ENCODE measurements around the gene OSMR.

OSMR gene

GRCh38 chr5:38926121-38926520 lies 80.3 kb downstream of the OSMR start:
- DNase-seq (ENCODE audit: low read depth): peak; percentile 84

DNA sequence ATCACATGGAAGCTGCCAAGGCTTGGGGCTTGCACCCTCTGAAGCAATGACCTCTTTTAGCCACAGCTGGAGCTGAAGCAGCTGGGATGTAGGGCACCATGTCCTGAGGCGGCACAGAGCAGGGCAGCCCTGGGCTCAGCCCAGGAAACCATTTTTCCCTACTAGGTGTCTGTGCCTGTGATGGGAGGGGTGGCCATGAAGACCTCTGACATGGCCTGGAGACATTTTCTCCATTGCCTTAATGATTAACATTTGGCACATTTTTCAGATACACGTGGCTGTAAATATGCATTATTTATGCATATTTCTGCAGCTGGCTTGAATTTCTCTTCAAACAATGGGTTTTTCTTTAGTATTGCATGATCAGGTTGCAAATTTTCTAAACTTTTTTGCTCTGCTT lies 81.7 kb downstream of the OSMR start:
- DNase-seq (ENCODE audit: low read depth): no peak

GRCh38 chr5:38929838-38930237 lies 84.0 kb downstream of the OSMR start:
- no peak for DNase-seq (ENCODE audit: low read depth)

- no peak for DNase-seq (ENCODE audit: low read depth)
Observed at GRCh38 chr5:38931731-38932130, 85.9 kb downstream of the OSMR start.

DNA sequence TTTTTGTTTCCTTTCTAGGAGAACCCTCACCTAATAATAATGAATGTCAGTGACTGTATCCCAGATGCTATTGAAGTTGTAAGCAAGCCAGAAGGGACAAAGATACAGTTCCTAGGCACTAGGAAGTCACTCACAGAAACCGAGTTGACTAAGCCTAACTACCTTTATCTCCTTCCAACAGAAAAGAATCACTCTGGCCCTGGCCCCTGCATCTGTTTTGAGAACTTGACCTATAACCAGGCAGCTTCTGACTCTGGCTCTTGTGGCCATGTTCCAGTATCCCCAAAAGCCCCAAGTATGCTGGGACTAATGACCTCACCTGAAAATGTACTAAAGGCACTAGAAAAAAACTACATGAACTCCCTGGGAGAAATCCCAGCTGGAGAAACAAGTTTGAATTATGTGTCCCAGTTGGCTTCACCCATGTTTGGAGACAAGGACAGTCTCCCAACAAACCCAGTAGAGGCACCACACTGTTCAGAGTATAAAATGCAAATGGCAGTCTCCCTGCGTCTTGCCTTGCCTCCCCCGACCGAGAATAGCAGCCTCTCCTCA lies 87.1 kb downstream of the OSMR start:
- DNase-seq (ENCODE audit: low read depth): no peak

- no peak for DNase-seq (ENCODE audit: low read depth)
Observed at GRCh38 chr5:38935437-38935836, 89.6 kb downstream of the OSMR start.

DNA sequence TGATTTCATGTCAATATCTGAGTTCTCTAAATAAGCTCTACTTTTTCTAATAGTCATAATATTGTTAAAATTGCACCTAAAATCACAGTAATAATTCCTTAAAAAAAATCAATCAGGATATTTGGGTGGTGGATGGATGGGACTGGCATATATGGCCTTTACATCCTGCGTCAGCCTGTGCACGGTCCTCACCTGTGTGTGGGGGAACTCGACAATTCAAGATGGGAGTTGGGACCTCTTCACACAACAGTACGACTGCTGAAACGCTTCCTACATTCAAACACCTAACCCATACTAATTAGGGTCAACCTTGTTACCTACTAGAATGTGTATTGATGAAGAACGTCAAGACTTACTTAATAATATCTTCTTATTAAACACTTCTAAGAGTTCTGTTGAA lies 90.5 kb downstream of the OSMR start:
- DNase-seq (ENCODE audit: low read depth): no peak

GRCh38 chr5:38938424-38938823 lies 92.6 kb downstream of the OSMR start:
- DNase-seq (ENCODE audit: low read depth): peak; percentile 62

- no peak for DNase-seq (ENCODE audit: low read depth)
Observed at GRCh38 chr5:38938973-38939372, 93.2 kb downstream of the OSMR start.

DNA sequence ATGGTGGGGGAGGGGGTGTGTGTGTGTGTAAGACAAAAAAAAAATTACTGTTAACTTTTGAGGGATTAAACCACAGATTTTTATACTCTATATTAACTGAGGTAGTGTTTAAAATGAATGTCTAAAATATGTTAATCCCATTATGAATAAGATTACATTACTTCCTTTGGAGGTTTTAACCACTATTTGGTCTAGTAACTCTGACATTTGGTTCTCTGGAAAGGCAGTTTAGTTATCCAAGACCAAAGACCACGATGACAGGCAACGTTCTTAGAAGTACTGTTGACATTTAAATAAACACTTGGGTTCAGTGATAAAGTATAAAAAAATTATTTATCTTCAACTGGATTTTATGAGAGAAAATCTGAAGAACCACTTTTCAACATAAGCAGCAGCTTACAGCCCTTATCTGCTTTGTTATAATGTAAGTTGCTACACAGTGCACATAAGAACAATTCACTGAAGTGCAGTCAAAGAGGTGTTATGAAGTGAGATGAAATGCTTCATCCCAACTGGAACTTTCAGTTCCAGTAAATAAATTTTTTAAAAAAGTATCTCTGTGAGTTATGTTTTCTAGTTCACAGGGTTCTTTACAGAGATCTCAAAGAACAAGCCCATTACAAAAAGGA lies 94.5 kb downstream of the OSMR start:
- no peak for DNase-seq (ENCODE audit: low read depth)

DNA sequence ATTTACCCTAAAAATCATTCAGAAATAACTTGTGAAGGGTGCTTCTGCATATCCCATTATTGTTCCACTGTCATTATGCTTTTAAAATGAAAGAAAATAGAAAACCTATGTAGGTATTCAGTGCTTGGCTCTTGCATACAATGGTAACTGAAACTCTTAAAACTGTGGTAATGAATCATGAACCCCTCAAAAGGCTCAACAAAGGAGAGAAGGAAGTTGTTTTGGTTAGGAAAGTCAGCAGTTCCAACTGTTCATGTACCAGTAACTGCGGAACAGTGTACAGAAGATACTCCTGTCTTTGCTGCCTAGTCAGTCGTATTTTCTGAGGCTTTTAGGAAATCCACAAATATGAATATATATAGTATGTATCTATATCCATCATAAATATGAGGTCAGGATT lies 96.1 kb downstream of the OSMR start:
- DNase-seq (ENCODE audit: low read depth): no peak

DNA sequence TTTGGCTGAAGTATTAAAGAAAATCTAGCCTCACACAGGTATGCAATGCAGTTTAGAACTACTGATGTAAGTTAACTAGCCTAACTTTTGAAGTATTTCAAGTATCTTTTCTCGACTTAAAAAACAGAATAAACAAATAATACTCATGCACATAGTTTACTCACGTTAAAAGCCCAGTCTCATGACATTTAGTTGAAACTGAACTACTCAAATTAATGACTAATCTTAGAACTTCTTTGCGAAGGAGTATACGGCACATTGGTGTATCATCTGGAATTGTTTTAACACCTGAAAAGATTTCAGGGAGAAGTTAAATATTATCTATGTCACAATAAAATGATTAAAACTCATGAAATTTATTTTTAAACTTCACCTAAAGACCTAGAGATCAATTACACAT lies 98.5 kb downstream of the OSMR start:
- DNase-seq (ENCODE audit: low read depth): no peak

DNA sequence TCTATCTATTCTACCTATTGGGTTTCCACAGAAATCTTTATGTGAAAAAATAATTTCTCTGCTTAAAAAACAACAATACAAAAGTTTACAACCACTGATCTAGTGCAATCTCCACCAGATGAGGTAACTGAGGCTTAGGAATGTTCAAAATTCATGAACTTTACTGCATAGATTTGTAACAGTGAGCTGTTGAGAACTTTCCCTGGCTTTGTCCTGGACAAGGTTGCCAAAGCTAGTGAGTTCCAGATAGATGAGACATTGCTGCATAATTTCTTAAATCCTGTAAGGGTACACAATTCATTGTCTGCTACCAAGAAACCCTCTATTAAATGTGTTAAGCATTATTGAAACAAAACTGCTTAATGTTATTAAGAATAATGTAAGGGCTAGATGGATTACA lies 102.7 kb downstream of the OSMR start:
- peak; percentile 51 for DNase-seq (ENCODE audit: low read depth)

- no peak for DNase-seq (ENCODE audit: low read depth)
Observed at GRCh38 chr5:38953426-38954012, 107.7 kb downstream of the OSMR start.

DNA sequence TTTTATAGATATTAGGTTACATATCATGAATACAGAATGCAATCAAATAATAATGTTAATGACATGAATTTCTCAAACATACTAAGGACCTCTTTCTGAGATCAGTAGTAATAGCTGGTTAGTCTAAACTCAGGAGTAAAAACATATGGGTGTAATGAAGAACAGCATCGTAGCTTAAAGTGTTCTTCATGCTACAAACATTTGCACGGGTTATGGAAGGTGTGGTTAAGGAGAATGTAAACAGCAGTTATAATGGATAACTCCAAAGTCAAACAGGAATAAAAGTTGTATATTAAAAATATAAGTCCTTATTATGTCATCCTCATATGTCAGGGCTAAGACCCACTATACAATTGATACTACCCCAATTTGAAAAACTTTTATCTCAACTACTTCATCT lies 115.9 kb downstream of the OSMR start:
- DNase-seq (ENCODE audit: low read depth): no peak

GRCh38 chr5:38968665-38969064 lies 122.9 kb downstream of the OSMR start:
- no peak for DNase-seq (ENCODE audit: low read depth)

GRCh38 chr5:38978036-38978435 lies 132.2 kb downstream of the OSMR start:
- no peak for DNase-seq (ENCODE audit: low read depth)

DNA sequence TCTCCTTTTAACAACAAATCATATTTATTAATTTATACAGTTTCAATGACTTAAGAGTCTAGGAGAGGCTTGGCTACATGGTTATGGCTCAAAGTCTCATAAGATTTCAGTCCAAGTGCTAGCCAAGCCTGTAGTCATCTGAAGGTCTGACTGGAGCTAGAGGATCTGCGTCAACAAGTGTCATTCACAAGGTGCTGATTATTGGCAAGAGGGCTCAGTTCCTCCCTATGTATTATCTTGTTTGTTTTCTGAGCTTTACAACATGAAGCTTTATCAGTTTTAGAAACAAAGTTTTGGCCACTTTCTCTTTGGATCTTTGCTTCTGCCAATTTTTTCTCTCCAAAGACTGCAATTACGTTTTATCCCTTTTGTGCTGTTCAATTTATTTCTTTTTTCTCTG lies 133.7 kb downstream of the OSMR start:
- no peak for DNase-seq (ENCODE audit: low read depth)

Measured in EH (cell line).